Naive thymus-derived CD4-positive, alpha-beta T cell (primary cell): Measurements from ENCODE around the gene ADAM33. TPM values are rescaled to one million over a fixed set of nuclear protein-coding genes. Genes with fewer than 3 reads are reported as not detected.

Experiments
- polyA plus RNA-seq, 2 donors: library from polyadenylated mRNA; unstranded; fragments of 300-500 nt; fragmentation: Illumina TruSeq; gene quantifications; one replicate each; pipeline ENCODE4 v1.2.3, GENCODE V29; 2021
- total RNA-seq, 6 experiments: library from RNA in 5 of 6; stranded (reverse) in 5 of 6; gene quantifications; 1 replicate in 5 of 6; 2 replicates in 1 of 6; pipeline ENCODE4 v1.2.3 and lab custom pipeline; 2021 to 2026

Gene ADAM33
- total and polyA plus RNA-seq, 7 experiments from 2014 or later: 0.20 TPM; not detected in 6

Other genes with a start within 250 kb of the ADAM33 start
- 10 to 100 TPM; 12.4 to 17.5 (median 13.0) TPM for gene ATRN, start 211.0 kb downstream of the ADAM33 start, total RNA-seq
- 1 to 10 TPM; 9.2 to 9.5 TPM for gene ATRN, start 211.0 kb downstream of the ADAM33 start, polyA plus RNA-seq
- gene GFRA4, start 18.6 kb downstream of the ADAM33 start, total RNA-seq: not detected
- not detected for gene GFRA4, start 18.6 kb downstream of the ADAM33 start, polyA plus RNA-seq
- 1 to 10 TPM in 2 of 5 experiments, under 1 TPM in 2, not detected in 1; 0.34 to 2.1 (median 1.1) TPM for gene SIGLEC1, start 30.6 kb upstream of the ADAM33 start, total RNA-seq
- not detected for gene SIGLEC1, start 30.6 kb upstream of the ADAM33 start, polyA plus RNA-seq
- gene HSPA12B, start 50.7 kb upstream of the ADAM33 start, total RNA-seq: not detected
- gene HSPA12B, start 50.7 kb upstream of the ADAM33 start, polyA plus RNA-seq: under 1 TPM; 0.09 to 0.20 TPM
- gene ADISSP, start 85.7 kb upstream of the ADAM33 start, total RNA-seq: 10 to 100 TPM; 14.0 to 27.4 (median 18.4) TPM
- gene ADISSP, start 85.7 kb upstream of the ADAM33 start, polyA plus RNA-seq: 10 to 100 TPM; 20.7 to 21.7 TPM
- gene SPEF1, start 99.4 kb upstream of the ADAM33 start, total RNA-seq: under 1 TPM in 3 of 5 experiments, not detected in 2; 0.24 to 0.32 (median 0.29) TPM
- gene SPEF1, start 99.4 kb upstream of the ADAM33 start, polyA plus RNA-seq: not detected
- 10 to 100 TPM; 35.3 to 73.6 (median 50.0) TPM for gene CENPB, start 104.7 kb upstream of the ADAM33 start, total RNA-seq
- 1 to 10 TPM; 1.3 to 1.8 TPM for gene CENPB, start 104.7 kb upstream of the ADAM33 start, polyA plus RNA-seq
- gene CDC25B, start 114.3 kb upstream of the ADAM33 start, total RNA-seq: 100 to 1,000 TPM; 166 to 392 (median 281) TPM
- 10 to 100 TPM; 37.0 to 45.7 TPM for gene CDC25B, start 114.3 kb upstream of the ADAM33 start, polyA plus RNA-seq
- gene AP5S1, start 138.5 kb upstream of the ADAM33 start, total RNA-seq: 10 to 100 TPM in 4 of 5 experiments, 1 to 10 TPM in 1; 7.9 to 14.0 (median 10.8) TPM
- 10 to 100 TPM; 19.8 to 25.9 TPM for gene AP5S1, start 138.5 kb upstream of the ADAM33 start, polyA plus RNA-seq
- gene MAVS, start 164.8 kb upstream of the ADAM33 start, total RNA-seq: 10 to 100 TPM; 23.3 to 49.9 (median 41.5) TPM
- gene MAVS, start 164.8 kb upstream of the ADAM33 start, polyA plus RNA-seq: 10 to 100 TPM in 1 of 2 donors, 1 to 10 TPM in 1; 3.5 to 10.1 TPM
- gene PANK2, start 207.4 kb upstream of the ADAM33 start, total RNA-seq: 10 to 100 TPM; 42.4 to 69.7 (median 59.1) TPM
- gene PANK2, start 207.4 kb upstream of the ADAM33 start, polyA plus RNA-seq: 10 to 100 TPM; 39.0 to 46.9 TPM